Jurkat, Clone E6-1 (cell line): Measurements from ENCODE around the gene KRT86.
"Not testable (repeated sequence)": the region's sequence is repeated elsewhere in the genome, so short reads cannot be mapped to it uniquely, and the experiment has no call there.

Experiments
- DNase-seq: peaks from one replicate; pipeline ENCODE4 v3.0.0-alpha.2; 2011; ENCODE audit warnings: low read depth, low spot score
- H3K4me3 ChIP-seq: 2 replicates; pipeline ENCODE4 v1.5.1; 2011; ENCODE audit warnings: mild to moderate bottlenecking, low read length, control low read depth, moderate library complexity

KRT86 gene

DNA sequence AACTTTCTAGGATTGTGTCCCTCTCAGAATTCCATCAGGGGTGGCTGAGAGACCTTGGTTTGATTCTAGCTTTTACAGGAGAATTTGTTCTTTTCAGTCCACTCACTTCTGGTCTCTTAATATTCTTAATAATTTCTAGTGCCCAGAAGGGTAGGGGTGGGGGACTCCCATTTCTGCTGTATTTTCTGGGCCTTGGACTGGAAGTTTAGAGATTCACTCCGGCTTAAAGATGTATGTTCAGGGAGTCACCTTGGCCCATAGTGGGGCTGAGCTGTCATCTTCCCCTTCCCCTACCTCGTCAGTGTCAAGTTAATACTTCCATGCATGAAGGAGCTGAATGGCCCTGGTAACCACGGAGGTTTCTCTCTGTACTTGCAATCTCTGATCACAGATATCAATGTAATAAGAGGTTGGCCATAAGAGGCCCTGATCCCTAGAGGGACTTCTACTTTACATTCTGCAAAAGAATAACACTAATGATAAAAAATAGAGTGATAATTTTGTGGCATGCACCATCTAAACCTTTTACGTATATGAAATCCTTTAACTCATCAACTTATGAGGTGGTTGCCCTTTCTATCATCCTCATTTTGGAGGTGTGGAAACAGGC is 10.2 kb downstream of the KRT86 start:
- no peak overlapping the region for H3K4me3 ChIP-seq
- no peak for DNase-seq

DNA sequence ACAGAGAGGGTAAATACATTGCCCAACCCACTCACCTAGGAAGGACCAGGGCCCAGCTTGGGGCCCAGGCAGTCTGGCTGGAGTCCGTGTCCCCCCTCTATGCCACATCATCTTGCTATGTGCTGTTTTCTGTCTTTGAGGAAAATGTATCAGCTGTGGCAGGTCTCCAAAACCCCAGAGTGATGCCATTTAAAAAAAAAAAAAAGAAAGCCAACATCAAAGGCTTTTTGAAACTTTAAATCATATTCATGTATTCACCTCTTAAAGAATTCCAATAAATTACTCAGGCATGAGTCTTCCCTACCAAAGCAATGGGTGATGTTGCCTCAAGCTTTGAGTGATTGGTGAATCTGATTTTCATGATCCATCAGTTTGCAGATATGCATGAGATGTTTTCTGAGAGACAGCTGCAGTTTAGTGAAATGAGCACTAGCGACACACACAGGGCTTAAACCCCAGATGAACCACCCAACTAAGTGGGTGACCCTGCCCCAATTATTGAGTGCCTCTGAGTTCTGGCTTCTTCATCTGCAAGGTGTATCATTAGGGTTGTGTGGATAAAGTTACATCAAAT is 10.8 kb downstream of the KRT86 start:
- no peak overlapping the region for H3K4me3 ChIP-seq
- DNase-seq, result no peak

DNA sequence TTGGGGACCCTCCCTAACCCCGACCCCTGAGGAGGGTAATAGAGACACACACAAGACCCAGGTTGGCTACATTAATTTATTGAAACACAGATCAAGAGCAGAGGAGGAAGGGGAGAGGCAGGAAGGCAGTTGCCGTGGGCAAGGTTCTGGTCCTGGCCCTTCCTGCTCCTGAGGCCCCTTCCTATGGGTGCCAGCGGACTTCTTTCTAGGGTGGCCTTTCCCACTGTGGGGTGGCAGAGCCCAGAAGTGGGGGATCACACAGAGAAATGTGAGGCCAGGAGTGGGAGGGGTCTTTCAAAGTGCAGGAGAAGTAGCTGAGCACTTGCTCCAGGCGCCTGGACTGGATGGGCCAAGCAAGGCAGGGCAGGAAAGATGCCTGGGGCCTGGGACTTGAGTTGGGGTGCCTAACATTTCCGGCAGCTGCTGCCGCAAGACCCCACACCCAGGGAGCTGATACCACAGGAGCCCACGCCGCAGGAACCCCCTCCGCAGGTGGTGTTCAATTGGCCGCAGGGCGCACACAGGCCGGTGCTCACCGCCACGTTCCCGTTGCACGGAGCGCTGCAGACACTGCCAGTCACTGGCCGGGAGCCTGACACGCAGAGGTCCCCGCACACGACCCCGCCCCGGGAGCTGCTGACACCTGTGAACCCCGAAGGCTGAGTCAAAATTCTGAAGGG is 11.5 kb downstream of the KRT86 start:
- no peak for DNase-seq
- H3K4me3 ChIP-seq, result no peak overlapping the region

DNA sequence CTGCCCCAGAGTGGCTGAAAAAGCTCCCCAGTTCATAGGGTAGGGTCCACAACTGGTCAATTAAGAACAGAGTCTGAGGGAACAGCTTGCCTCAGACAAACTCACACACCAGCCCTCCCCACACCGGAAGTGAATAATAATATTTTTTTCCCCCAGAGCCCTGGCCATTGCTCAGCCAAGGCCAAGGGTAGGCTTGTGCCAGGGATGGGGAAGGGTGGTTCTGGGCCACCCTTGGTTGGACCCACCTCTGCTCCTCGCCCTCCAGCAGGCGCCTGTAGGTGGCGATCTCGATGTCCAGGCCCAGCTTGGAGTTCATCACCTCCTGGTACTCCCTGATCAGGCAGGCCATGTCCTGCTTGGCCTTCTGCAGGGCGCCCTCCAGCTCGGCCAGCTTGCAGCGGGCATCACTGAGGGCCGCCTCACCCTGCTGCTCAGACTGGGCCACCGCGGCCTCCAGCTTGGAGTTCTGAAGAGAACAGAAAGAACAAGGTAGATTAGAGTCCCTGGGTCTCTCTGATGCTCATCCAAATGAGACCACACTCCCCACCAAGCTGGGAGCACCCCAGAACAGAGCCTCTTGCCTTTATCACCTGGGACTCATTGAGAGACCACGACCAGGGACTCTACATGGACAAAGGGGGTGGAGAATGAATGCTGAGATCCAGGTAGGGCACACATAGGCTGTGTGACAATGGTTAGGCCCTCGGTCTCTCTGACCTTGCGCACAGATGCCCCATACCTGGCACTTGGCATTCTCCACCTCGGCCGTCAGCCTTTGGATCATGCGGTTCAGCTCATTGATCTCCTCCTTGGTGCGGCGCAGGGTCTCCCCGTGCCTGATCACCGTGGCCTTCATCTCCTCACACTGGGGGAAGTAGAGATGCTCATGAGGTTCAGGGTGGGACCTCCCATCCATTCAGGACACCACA is 12.7 kb downstream of the KRT86 start:
- DNase-seq, H3K4me3 ChIP-seq: not testable (repeated sequence)

DNA sequence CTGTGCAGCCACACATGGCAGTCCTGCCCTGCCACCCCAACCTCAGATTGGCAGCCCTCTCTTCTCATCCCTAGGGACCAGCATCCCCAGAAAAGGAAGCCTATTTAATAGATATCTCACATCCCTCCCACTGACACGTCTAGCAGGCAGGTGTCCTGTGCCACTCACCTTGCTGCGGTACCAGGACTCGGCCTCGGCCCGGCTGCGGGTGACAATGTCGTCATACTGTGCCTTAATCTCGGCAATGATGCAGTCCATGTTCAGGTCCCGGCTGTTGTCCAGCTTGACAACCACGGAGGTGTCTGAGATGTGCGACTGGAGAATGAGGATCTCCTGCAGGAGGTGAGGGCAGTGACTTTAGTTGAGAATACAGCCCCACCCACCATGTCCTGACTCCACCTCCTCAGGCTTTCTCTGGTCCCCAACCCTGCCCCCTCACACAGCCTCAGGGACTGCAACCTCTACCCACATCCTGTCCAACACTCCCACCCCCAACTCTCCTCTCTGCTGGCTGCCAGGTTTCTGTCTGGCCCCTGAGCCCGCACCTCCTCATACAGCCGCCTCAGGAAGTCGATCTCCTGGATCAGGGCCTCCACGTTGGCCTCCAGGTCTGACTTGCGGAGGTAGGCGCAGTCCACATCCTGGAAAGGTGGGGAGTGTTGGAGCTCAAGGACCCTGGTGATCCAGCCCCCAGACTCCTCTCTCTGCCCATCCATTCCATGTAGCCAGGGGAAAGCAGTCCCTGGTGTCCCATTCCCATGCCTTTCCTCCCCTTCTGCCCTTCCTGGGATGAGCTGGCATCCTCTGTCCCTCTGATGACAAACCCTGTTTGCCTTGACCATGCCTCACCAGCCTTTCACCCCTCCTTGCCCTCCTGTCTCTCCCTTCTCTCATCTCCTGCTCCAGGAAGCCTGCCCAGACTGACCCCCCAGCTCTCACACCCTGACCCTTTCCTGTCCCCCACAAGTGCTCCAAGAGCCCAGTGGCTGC is 13.7 kb downstream of the KRT86 start:
- DNase-seq, H3K4me3 ChIP-seq: not testable (repeated sequence)

DNA sequence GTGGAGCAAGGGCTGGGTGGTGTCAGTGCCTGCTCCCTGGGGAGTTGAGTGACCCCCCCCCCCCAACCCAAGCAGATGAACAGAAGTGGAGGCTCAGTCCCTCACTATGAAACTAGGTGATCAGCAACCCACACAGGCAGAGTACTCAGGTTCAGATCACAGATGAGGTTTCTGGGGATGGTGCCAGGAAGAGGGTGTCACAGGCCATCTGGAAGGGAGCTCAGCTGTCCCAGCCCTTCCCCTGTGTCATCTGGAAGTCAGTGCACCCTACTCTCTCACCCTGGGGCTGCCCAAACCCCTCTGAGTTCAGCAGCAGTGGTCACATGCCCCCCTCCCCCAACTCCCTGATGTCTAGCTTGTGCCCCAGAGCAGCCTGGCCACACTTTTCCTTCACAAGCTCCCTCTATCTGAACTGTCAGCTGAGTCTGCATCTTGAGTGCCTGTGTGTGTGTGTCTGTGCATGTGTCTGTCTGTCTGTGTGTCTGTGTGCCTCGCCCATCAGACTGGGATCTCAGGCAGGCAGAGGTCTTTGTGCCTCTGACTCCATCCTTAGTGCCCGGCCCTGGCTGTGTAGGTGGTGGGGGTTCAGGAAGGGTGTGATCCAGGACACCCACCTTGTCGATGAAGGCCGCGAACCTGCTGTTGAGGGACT is 16.2 kb downstream of the KRT86 start:
- not testable (repeated sequence) for DNase-seq, H3K4me3 ChIP-seq

DNA sequence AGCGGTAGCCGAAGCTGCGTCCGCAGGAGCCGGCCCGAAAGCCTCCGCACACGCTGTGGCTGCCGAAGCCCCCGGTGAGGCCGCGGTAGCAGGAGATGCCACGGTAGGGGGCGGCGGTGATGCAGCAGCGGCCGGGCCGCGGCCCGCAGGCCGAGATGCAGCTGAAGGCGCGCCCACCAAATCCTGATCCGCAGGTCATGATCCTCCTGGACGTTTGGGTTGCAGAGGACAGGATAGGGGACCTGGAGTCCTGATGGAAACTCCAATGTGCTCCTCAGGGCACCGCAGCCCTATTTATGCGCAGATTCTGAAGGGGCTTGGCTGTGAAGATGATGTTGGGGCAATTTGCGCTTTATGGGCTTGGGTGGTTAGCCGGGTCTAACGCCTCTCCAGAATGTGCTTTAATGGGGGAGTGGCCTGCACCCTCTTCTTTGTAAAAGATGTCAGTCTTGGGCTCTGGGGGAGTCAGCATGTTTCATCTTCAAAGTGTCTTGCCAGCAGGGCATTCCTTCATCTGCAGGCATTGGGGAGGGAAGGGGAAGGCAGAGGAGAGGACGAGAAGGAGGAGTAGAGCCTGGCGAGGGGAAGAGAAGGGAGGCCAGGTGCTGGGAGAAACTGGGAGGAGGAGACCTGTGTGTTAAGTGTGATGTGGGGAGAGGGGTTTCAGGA is 17.0 kb downstream of the KRT86 start, which contains the start of gene KRT81:
KRT81 (minus strand) TSS at position 268 of the 669 bp plus-strand sequence; CDS start at position 199, 69 bp downstream.
- no peak for DNase-seq
- H3K4me3 ChIP-seq, result no peak within 1 kb of the TSS

DNA sequence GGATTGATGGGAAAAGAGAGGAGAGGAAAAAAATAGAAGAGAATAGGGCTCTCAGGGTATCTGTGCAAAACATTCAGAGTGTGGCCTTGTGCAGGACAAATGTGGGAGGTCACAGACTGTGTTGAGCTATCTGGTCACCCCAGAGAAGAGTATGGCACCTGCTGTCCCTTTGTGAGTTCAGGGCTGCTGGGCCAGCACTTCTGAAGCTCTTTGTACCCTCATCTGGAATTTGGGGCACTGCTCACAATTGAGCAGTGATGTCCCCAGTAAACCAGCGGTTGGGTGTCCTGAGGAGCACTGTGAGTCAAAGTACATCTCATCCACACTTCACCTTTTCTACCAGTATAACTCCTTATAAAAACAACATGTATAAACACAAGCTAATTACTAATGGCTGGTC is 19.5 kb downstream of the KRT86 start:
- no peak overlapping the region for H3K4me3 ChIP-seq
- no peak for DNase-seq

DNA sequence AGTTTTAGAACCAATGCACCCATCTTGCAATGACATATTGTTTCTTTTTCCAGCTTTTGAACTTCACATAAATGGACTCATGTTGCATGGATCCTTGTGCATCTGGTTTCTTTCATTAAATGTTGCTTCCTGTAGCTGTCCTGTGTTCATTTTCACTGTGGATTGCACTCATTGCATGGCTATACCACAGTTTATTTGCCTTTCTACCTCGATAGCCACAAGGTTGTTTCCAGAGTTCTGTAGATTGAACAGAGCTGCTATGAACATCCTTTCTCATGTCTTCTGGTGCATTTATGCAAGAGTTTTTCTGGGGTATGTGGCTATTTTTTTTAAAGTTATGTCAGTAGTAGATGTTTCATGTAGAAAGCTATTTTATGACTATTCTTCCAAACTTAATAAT is 20.4 kb downstream of the KRT86 start:
- no peak overlapping the region for H3K4me3 ChIP-seq
- no peak for DNase-seq

DNA sequence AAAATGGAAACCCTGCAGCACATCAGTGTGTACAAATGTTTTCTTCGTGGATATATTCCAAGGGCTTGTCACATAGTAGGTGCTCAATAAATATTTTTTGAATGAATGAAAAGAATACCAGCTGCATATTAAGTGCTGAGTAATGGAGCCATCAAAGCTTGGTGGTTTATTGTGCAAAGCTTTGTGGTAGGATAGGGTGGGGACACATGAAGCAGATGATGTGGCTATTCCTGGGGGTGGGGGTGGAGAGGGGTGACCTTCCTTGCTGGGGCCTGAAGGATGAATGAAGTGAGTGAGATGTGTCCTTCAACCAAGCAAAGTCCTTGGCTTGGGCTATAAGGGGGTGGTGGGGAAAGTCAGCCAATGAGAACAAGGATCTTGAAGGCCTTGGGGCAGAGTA is 21.2 kb downstream of the KRT86 start:
- no peak for DNase-seq
- H3K4me3 ChIP-seq, result no peak overlapping the region

DNA sequence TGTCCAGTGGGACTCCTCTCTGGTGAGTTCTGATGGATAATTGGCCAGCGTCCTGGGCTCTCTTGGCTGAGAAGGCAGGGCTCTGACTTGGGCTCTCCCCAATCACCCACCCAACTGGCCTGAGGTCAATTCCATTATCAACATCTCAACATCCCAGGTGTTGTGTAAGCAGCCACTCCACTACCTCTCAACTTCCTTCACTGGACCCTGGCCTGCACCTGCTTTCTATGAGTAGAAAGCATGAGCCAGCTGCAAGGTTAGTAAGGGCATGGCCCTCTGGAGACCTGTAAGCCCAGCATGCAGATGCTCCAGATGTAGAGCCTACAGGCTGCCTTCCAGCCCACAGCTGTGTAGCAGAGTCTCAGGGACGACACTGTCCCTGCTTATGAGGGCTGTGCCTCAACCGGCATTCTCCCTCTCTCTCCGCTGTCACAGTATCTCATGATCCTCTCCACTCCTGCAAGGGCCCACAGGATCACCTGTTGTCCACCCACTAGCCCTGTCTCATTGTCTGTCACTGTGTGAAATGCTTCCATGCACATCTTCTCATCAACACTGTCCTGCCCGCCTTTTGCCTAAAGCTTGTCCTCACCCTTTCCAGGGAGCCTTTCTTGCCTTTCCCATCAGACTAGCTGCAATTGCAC is 22.2 kb downstream of the KRT86 start:
- no peak overlapping the region for H3K4me3 ChIP-seq
- no peak for DNase-seq

DNA sequence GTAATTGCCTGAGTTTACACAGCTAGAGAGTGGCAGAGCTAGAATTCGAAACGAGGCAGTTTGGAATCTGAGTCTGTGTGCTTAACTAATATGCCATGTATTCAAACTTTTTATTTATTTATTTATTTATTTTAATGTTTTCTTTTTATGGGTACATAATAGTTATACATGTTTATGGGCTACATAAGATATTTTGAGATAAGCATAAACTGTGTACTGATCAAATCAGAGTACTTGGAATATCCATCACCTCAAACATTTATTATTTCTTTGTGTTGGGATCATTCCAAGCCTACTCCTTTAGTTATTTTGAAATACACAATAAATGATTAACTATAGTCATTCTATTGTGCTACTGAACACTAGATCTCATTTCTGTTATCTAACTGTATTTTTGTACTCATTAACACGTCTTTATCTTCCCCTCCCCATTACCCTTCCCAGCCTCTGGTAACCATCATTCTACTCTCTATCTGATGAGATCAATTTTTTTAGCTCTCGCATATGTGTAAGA is 24.3 kb downstream of the KRT86 start:
- H3K4me3 ChIP-seq, result no peak overlapping the region
- DNase-seq, result no peak

DNA sequence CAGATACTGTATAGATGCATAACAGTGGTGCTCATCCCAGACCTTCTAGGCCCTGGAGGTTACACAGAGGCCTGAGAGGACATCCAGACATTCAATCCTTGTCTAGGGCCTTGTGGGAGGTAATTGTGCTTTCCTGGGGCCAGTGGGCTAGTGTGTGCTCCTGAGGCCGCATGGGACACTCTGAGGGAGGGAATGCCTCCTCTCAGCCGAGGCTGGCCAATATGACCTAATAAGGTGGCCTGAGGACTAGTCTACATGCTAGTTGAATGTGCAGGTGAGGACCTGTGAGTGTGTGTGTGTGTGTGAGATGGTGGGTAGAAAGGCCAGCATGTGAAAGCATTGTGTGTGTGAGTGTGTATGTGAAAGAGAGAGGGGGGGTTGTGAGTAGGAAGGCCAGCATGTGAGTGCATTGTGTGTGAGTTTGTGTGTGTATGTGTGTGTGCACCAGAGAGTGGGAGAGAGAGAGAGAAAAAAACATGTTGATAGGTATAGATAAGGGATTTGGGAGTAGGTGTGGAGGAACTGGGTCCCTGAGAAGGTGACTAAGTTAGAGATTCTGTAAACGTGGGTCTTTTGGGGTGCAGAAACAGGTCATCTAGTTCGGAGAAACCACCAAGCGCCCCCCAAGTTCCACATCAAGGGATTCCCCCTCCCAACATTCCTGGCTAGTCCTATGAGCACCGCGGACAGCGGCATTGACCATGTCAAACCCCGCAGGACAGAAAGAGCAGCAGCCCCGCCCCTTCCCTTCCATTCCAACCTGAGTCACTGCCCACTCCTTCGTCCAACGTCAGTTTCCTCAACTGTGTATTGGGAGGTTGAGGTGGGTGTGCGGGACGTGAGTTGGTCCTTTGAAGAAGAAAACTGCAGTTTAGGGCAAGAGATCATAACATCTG is 26.6 kb downstream of the KRT86 start:
- DNase-seq, result no peak
- no peak overlapping the region for H3K4me3 ChIP-seq

DNA sequence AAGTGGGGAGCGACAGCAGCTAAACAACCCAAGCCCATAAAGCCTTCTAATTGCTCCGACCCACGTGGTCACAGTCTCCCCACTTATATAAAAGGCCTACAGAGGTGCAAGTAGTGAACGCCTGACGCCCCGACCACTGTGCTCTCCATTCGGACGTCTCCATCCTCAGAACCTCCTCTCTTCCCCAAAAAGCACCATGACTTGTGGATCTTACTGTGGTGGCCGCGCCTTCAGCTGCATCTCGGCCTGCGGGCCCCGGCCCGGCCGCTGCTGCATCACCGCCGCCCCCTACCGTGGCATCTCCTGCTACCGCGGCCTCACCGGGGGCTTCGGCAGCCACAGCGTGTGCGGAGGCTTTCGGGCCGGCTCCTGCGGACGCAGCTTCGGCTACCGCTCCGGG is 27.3 kb downstream of the KRT86 start:
- DNase-seq, H3K4me3 ChIP-seq: not testable (repeated sequence)

DNA sequence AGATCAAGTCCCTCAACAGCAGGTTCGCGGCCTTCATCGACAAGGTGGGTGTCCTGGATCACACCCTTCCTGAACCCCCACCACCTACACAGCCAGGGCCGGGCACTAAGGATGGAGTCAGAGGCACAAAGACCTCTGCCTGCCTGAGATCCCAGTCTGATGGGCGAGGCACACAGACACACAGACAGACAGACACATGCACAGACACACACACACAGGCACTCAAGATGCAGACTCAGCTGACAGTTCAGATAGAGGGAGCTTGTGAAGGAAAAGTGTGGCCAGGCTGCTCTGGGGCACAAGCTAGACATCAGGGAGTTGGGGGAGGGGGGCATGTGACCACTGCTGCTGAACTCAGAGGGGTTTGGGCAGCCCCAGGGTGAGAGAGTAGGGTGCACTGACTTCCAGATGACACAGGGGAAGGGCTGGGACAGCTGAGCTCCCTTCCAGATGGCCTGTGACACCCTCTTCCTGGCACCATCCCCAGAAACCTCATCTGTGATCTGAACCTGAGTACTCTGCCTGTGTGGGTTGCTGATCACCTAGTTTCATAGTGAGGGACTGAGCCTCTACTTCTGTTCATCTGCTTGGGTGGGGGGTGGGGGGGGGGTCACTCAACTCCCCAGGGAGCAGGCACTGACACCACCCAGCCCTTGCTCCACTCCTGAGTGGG is 27.9 kb downstream of the KRT86 start:
- not testable (repeated sequence) for H3K4me3 ChIP-seq, DNase-seq
